Measurements from ENCODE around the gene ARFGEF3. TPM values are rescaled to one million over a fixed set of nuclear protein-coding genes. Genes with fewer than 3 reads are reported as not detected.

ARFGEF3 gene
- total and polyA plus RNA-seq, 8 donors: 5.8 to 22.6 (median 8.1) TPM

GRCh38 chr6:138225953-138226352 lies 64.2 kb downstream of the ARFGEF3 start:
- Histone ChIP-seq H3K4me3 (no peak overlapping the region), H3K27me3 (no peaks in the 10 kb centered on the region), H3K9me3 (no peaks in the 10 kb centered on the region), H3K36me3 (no peaks in the 10 kb centered on the region), H3K27ac (no peak overlapping the region), H3K4me1 (no peaks in the 10 kb centered on the region)
- no peak for TF ChIP-seq CTCF (IDR thresholded peaks at IDR 0.05)
- DNase-seq (no peak), ATAC-seq (no peak)
- intact Hi-C loops (cut with DNase I): no loop called here

- Histone ChIP-seq H3K36me3 (no peaks in the 10 kb centered on the region), H3K9me3 (no peaks in the 10 kb centered on the region), H3K4me1 (no peaks in the 10 kb centered on the region), H3K27ac (peak overlapping the region in 1 of 2 donors; percentile 57), H3K4me3 (no peak overlapping the region), H3K27me3 (no peaks in the 10 kb centered on the region)
- ATAC-seq (no peak), DNase-seq (no peak)
- intact Hi-C loops (cut with DNase I): no loop called here
- TF ChIP-seq CTCF (IDR thresholded peaks at IDR 0.05): no peak
These were observed 65.1 kb downstream of the ARFGEF3 start for GRCh38 chr6:138226700-138227315.

GRCh38 chr6:138227316-138227781 lies 65.6 kb downstream of the ARFGEF3 start:
- TF ChIP-seq CTCF (IDR thresholded peaks at IDR 0.05): no peak
- H3K27me3 ChIP-seq: no peaks in the 10 kb centered on the region
- no peak overlapping the region for H3K4me3 ChIP-seq
- H3K9me3 ChIP-seq: no peaks in the 10 kb centered on the region
- H3K36me3 ChIP-seq: no peaks in the 10 kb centered on the region
- H3K4me1 ChIP-seq: no peaks in the 10 kb centered on the region
- peak; percentile 81 for ATAC-seq
- intact Hi-C loops (cut with DNase I): no loop called here
- DNase-seq: peak in 2 of 4 donors; percentile 61 to 62
- H3K27ac ChIP-seq: peak overlapping the region in 1 of 2 donors; percentile 57

GRCh38 chr6:138229072-138229471 lies 67.3 kb downstream of the ARFGEF3 start:
- ATAC-seq (no peak), DNase-seq (no peak)
- H3K27ac ChIP-seq: no peak overlapping the region
- no peaks in the 10 kb centered on the region for H3K27me3 ChIP-seq
- TF ChIP-seq CTCF (IDR thresholded peaks at IDR 0.05): no peak
- intact Hi-C loops (cut with DNase I): no loop called here
- H3K4me3 ChIP-seq: no peak overlapping the region
- H3K4me1 ChIP-seq: no peaks in the 10 kb centered on the region
- H3K9me3 ChIP-seq: no peaks in the 10 kb centered on the region
- no peaks in the 10 kb centered on the region for H3K36me3 ChIP-seq

GRCh38 chr6:138229663-138230179 lies 68.0 kb downstream of the ARFGEF3 start:
- Histone ChIP-seq H3K27ac (no peak overlapping the region), H3K9me3 (no peaks in the 10 kb centered on the region), H3K36me3 (no peaks in the 10 kb centered on the region), H3K4me3 (no peak overlapping the region), H3K4me1 (no peaks in the 10 kb centered on the region), H3K27me3 (no peaks in the 10 kb centered on the region)
- no peak for ATAC-seq
- DNase-seq: no peak
- intact Hi-C loops (cut with DNase I): no loop called here
- TF ChIP-seq CTCF (IDR thresholded peaks at IDR 0.05): no peak
